Neuronal stem cell (in vitro differentiated cells): ENCODE data around the gene NGDN.

ENCODE experiments used
- DNase-seq: peaks from one replicate; pipeline ENCODE4 v3.0.0-alpha.2; 2013; ENCODE audit warnings: low spot score
- H2AFZ ChIP-seq: one replicate; pipeline ENCODE4 v1.6.1; 2013; ENCODE audit warnings: mild to moderate bottlenecking, low read length, inconsistent platforms
- H2AK5ac ChIP-seq: 2 replicates; pipeline ENCODE4 v1.6.1; 2013; ENCODE audit warnings: low read depth, mild to moderate bottlenecking, inconsistent platforms, low read length, moderate library complexity, mixed read lengths
- H2BK120ac ChIP-seq: 2 replicates; pipeline ENCODE4 v1.6.1; 2013; ENCODE audit warnings: low read depth, mild to moderate bottlenecking, inconsistent platforms, low read length, moderate library complexity, mixed read lengths
- H2BK12ac ChIP-seq: one replicate; pipeline ENCODE4 v1.6.1; 2013; ENCODE audit warnings: low read length, inconsistent platforms
- H2BK15ac ChIP-seq: 2 replicates; pipeline ENCODE4 v1.6.1; 2013; ENCODE audit warnings: mild to moderate bottlenecking, low read length, inconsistent platforms, mixed read lengths
- H2BK5ac ChIP-seq: one replicate; pipeline ENCODE4 v1.6.1; 2013; ENCODE audit warnings: inconsistent platforms, mild to moderate bottlenecking, low read length, moderate library complexity
- H3K14ac ChIP-seq: one replicate; pipeline ENCODE4 v1.6.1; 2013; ENCODE audit warnings: low read length, inconsistent platforms
- H3K18ac ChIP-seq: 2 replicates; pipeline ENCODE4 v1.6.1; 2013; ENCODE audit warnings: low read length, inconsistent platforms
- H3K23ac ChIP-seq: 2 replicates; pipeline ENCODE4 v1.6.1; 2013; ENCODE audit warnings: low read depth, mild to moderate bottlenecking, mixed read lengths, low read length, inconsistent platforms; ENCODE audit not compliant: poor library complexity
- H3K27ac ChIP-seq: replicated peaks from 3 replicates; pipeline ENCODE4 v1.5.1; 2013; ENCODE audit warnings: low read length, inconsistent platforms
- H3K27me3 ChIP-seq, 3 experiments: 2 replicates each; pipeline ENCODE4 v1.6.1; 2013; ENCODE audit warnings: low read length in 3 of 3, mild to moderate bottlenecking in 2 of 3, inconsistent platforms in 1 of 3, low read depth in 1 of 3, mixed read lengths in 1 of 3, moderate library complexity in 1 of 3; ENCODE audit not compliant: control insufficient read depth in 3 of 3, insufficient read depth in 3 of 3
- H3K36me3 ChIP-seq, 2 donors: replicated peaks in 1 of 2; 2 replicates each; pipeline ENCODE4 v1.6.1; 2013; ENCODE audit warnings: low read length in 2 of 2; ENCODE audit not compliant: control insufficient read depth in 2 of 2, insufficient read depth in 2 of 2
- H3K4ac ChIP-seq: 2 replicates; pipeline ENCODE4 v1.6.1; 2013; ENCODE audit warnings: inconsistent platforms, mild to moderate bottlenecking, low read length, moderate library complexity
- H3K4me1 ChIP-seq, 2 donors: 1 replicate in 1 of 2; 2 replicates in 1 of 2; pipeline ENCODE4 v1.6.1; 2013; ENCODE audit warnings: low read length in 2 of 2, low read depth in 1 of 2; ENCODE audit not compliant: control insufficient read depth in 2 of 2, insufficient read depth in 1 of 2
- H3K4me2 ChIP-seq: one replicate; pipeline ENCODE4 v1.6.1; 2013; ENCODE audit warnings: mild to moderate bottlenecking, low read length, inconsistent platforms; ENCODE audit not compliant: insufficient read depth, poor library complexity, severe bottlenecking
- H3K4me3 ChIP-seq, 2 donors: 2 replicates each; pipeline ENCODE4 v1.5.1; 2013; ENCODE audit warnings: low read length in 2 of 2, mild to moderate bottlenecking in 2 of 2, inconsistent platforms in 1 of 2, moderate library complexity in 1 of 2
- H3K79me1 ChIP-seq: one replicate; pipeline ENCODE4 v1.6.1; 2013; ENCODE audit warnings: low read depth, mild to moderate bottlenecking, inconsistent platforms, low read length, moderate library complexity
- H3K9ac ChIP-seq: one replicate; pipeline ENCODE4 v1.6.1; 2013; ENCODE audit warnings: mild to moderate bottlenecking, low read depth, low read length, inconsistent platforms; ENCODE audit not compliant: poor library complexity
- H3K9me3 ChIP-seq, 2 donors: replicated peaks in 1 of 2; 2 replicates each; pipeline versions ENCODE3 to v1.6.1; 2013; ENCODE audit warnings: low read length in 2 of 2, mild to moderate bottlenecking in 2 of 2, inconsistent platforms in 1 of 2, low read depth in 1 of 2, mixed read lengths in 1 of 2, moderate library complexity in 1 of 2; ENCODE audit not compliant: control insufficient read depth in 2 of 2, insufficient read depth in 1 of 2
- H4K8ac ChIP-seq: one replicate; pipeline ENCODE4 v1.6.1; 2013; ENCODE audit warnings: low read depth, mild to moderate bottlenecking, inconsistent platforms, low read length, moderate library complexity
- H4K91ac ChIP-seq: one replicate; pipeline ENCODE4 v1.6.1; 2013; ENCODE audit warnings: low read length, low read depth, mild to moderate bottlenecking, inconsistent platforms; ENCODE audit not compliant: poor library complexity
- WGBS, 2 donors: extraction: QIAGEN DNeasy Blood & Tissue Kit; methylation state at CpG; one replicate each; pipeline ENCODE4 v1.1.7; 2013; ENCODE audit warnings: missing lambda C conversion rate in 2 of 2, mixed read lengths in 1 of 2; ENCODE audit not compliant: insufficient read length in 2 of 2, insufficient replicate concordance in 1 of 2; ENCODE audit errors: extremely low coverage in 2 of 2; 5-methylcytosine and 5-hydroxymethylcytosine counted together

The NGDN gene

DNA sequence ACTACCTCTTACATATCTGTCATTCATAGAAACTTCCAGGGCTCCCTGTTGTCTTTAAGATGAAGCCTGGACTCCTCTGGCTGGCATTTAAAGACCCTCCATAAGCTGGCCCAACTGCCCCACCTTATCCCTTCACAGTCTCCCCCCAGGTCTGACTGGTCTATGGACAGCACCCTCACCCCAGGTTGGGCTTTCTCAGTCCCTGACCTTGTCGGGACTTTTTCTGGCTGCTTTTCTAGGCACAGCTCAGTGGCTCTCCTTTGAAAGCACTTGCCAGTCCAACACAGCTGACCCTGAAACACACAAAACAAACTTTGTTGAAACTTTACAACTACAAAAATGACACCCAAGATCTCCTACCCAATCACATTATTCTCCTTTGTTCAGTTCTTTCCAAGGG, 20.2 kb upstream of the NGDN start:
- Histone ChIP-seq H3K79me1 (no peaks in the 10 kb centered on the region), H3K14ac (no peak overlapping the region), H2BK5ac (no peak overlapping the region), H2BK15ac (no peak overlapping the region), H3K23ac (no peak overlapping the region), H3K27me3 (peaks cover 0 to 22% (median 0%) of the 10 kb centered on the region in 3 experiments), H3K4ac (no peak overlapping the region), H3K18ac (no peak overlapping the region), H2AFZ (no peak overlapping the region), H4K8ac (no peak overlapping the region), H2AK5ac (no peak overlapping the region), H3K4me3 (no peak overlapping the region), H2BK120ac (no peak overlapping the region), H3K4me1 (peaks cover 0 to under 1% of the 10 kb centered on the region in 2 donors), H2BK12ac (no peak overlapping the region), H3K36me3 (no peaks in the 10 kb centered on the region), H4K91ac (no peak overlapping the region), H3K9ac (no peak overlapping the region), H3K9me3 (peaks cover 0 to 7% of the 10 kb centered on the region in 2 donors), H3K27ac (no peak overlapping the region), H3K4me2 (no peak overlapping the region)
- no CpG with 5 or more reads among the region's 1 CpG for WGBS, 2 donors
- no peak for DNase-seq

DNA sequence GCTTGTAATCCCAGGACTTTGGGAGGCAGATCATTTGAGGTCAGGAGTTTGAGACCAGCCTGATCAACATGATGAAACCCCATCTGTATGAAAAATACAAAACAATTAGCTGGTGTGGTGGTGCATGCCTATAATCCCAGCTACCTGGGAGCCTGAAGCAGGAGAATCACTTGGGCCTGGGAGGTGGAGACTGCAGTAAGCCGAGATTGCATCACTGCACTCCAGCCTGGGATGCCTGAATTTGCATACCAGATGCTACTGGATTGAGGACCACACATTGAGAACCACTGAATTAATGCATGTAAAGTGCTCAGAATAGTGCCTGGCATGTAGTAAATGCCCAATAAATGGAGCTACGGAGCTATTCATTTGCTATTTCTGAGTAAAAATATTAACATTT, 19.1 kb upstream of the NGDN start:
- no peak overlapping the region for H3K27ac ChIP-seq
- no peak overlapping the region for H3K4me3 ChIP-seq
- H2BK5ac ChIP-seq, result no peak overlapping the region
- H3K79me1 ChIP-seq, result no peaks in the 10 kb centered on the region
- H3K23ac ChIP-seq, result no peak overlapping the region
- no peak overlapping the region for H3K9ac ChIP-seq
- H2BK120ac ChIP-seq, result no peak overlapping the region
- H3K36me3 ChIP-seq, result no peaks in the 10 kb centered on the region
- no peak overlapping the region for H3K18ac ChIP-seq
- no peak overlapping the region for H2AK5ac ChIP-seq
- peaks cover 0 to 7% of the 10 kb centered on the region in 2 donors for H3K9me3 ChIP-seq
- H3K4ac ChIP-seq, result no peak overlapping the region
- no peak overlapping the region for H2AFZ ChIP-seq
- no peak overlapping the region for H3K14ac ChIP-seq
- peaks cover 0 to 2% of the 10 kb centered on the region in 2 donors for H3K4me1 ChIP-seq
- H4K91ac ChIP-seq, result no peak overlapping the region
- no CpG with 5 or more reads among the region's 2 CpGs for WGBS, 2 donors
- no peak overlapping the region for H3K4me2 ChIP-seq
- H4K8ac ChIP-seq, result no peak overlapping the region
- no peak for DNase-seq
- peaks cover 0 to 24% (median 0%) of the 10 kb centered on the region in 3 experiments for H3K27me3 ChIP-seq
- no peak overlapping the region for H2BK15ac ChIP-seq
- H2BK12ac ChIP-seq, result no peak overlapping the region

DNA sequence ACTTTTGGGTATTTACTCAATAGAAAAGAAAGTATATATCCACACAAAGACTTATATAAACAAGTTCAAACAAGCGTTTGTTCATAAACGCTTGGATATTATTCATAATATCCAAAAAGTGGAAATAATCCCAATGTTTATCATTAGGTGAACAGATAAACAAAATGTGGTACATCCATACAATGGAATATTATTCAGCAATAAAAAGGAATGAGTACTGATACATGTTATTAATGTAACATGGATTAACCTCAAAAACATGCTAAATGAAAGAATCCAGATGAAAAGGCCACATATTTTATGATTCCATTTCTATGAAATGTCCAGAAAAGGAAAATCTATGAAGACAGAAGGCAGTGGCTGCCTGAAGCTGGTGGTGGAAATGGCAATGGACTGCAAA, 17.3 kb upstream of the NGDN start:
- no CpG with 5 or more reads among the region's 2 CpGs for WGBS, 2 donors
- no peak overlapping the region for H4K8ac ChIP-seq
- H2AK5ac ChIP-seq, result no peak overlapping the region
- no peaks in the 10 kb centered on the region for H3K79me1 ChIP-seq
- H3K27me3 ChIP-seq, result peaks cover 0 to 18% (median 0%) of the 10 kb centered on the region in 3 experiments
- H3K23ac ChIP-seq, result no peak overlapping the region
- H3K36me3 ChIP-seq, result no peaks in the 10 kb centered on the region
- H2BK5ac ChIP-seq, result no peak overlapping the region
- peaks cover 0 to 7% of the 10 kb centered on the region in 2 donors for H3K9me3 ChIP-seq
- no peak overlapping the region for H2BK12ac ChIP-seq
- H3K14ac ChIP-seq, result no peak overlapping the region
- no peak overlapping the region for H2AFZ ChIP-seq
- no peak for DNase-seq
- no peak overlapping the region for H3K18ac ChIP-seq
- no peak overlapping the region for H4K91ac ChIP-seq
- H3K4me2 ChIP-seq, result no peak overlapping the region
- H3K27ac ChIP-seq, result no peak overlapping the region
- no peak overlapping the region for H3K4me3 ChIP-seq
- no peak overlapping the region for H2BK15ac ChIP-seq
- no peak overlapping the region for H3K9ac ChIP-seq
- no peak overlapping the region for H2BK120ac ChIP-seq
- H3K4ac ChIP-seq, result no peak overlapping the region
- H3K4me1 ChIP-seq, result peaks cover 0 to 2% of the 10 kb centered on the region in 2 donors

DNA sequence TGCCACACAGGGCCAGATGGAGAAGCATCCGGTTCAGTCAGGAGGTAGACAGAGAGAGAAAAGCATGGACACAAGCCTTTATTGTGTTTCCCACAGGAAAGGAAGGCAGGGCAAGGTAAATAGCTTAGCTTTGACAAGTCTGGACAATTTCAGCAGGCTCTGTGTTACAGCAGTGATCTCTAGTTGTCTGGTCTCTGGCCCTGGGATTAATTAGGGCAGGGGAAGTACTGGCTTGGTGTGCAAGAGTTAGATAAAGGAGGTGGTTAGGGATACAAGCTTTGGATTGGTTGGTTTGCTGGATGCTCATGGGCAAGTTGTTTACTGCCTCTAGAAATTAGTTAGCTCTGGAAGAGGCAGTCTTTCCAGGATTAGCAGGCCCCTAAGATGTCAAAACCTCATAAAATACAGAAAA, 15.1 kb upstream of the NGDN start:
- Histone ChIP-seq H3K18ac (no peak overlapping the region), H3K14ac (no peak overlapping the region), H4K91ac (no peak overlapping the region), H3K79me1 (no peaks in the 10 kb centered on the region), H3K23ac (no peak overlapping the region), H2AFZ (peak overlapping the region; percentile 89), H3K4ac (no peak overlapping the region), H3K4me1 (peaks cover 0 to 2% of the 10 kb centered on the region in 2 donors), H3K9me3 (peaks cover 0 to 7% of the 10 kb centered on the region in 2 donors), H2BK15ac (no peak overlapping the region), H3K27me3 (peaks cover 0 to 5% (median 0%) of the 10 kb centered on the region in 3 experiments), H3K4me2 (no peak overlapping the region), H3K9ac (no peak overlapping the region), H2BK12ac (no peak overlapping the region), H3K27ac (peak overlapping the region; percentile 38), H3K36me3 (no peaks in the 10 kb centered on the region), H2AK5ac (no peak overlapping the region), H3K4me3 (no peak overlapping the region), H2BK5ac (no peak overlapping the region), H2BK120ac (no peak overlapping the region), H4K8ac (no peak overlapping the region)
- no peak for DNase-seq
- no CpG with 5 or more reads among the region's 1 CpG for WGBS, 2 donors
